OCI-LY7 (cell line): ENCODE results near the gene FAM193B. TPM values are rescaled to one million over a fixed set of nuclear protein-coding genes. Genes with fewer than 3 reads are reported as not detected.

ENCODE experiments used
- BruUV-seq: library from RNA; stranded (reverse); fragments of 400-500 nt; replicated peaks from 2 replicates; lab custom pipeline; 2021; lab: Mats Ljungman, UMichigan
- CTCF ChIA-PET: fragments of 300-600 bp; sonication (Branson Sonifier 250); formaldehyde crosslinking; loops from one replicate; lab custom pipeline; 2022; ENCODE audit warnings: antibody characterized with exemption; ENCODE audit not compliant: unreplicated experiment; lab: Charles Lee
- POLR2A ChIA-PET: fragments of 300-600 bp; sonication (Branson Sonifier 250); formaldehyde crosslinking; loops from one replicate; lab custom pipeline; 2022; ENCODE audit warnings: antibody characterized with exemption; lab: Charles Lee
- DNase-seq: peaks from one replicate; pipeline ENCODE4 v3.0.0-alpha.2; 2015; ENCODE audit warnings: low spot score
- H2AFZ ChIP-seq: fragments of 200-600 bp; sonication (generic), shearing (Covaris generic); 2 replicates; pipeline ENCODE4 v1.6.1; 2014; ENCODE audit warnings: mild to moderate bottlenecking, antibody characterized with exemption, low read length, moderate library complexity
- H3K27ac ChIP-seq: fragments of 200-600 bp; sonication (generic); 2 replicates; pipeline ENCODE4 v1.5.1; 2014; ENCODE audit warnings: mixed run types, low read depth, mild to moderate bottlenecking, moderate library complexity, low read length, inconsistent platforms; ENCODE audit not compliant: poor library complexity, severe bottlenecking
- H3K36me3 ChIP-seq: fragments of 200-600 bp; sonication (generic); 2 replicates; pipeline ENCODE4 v1.6.1; 2014; ENCODE audit warnings: mild to moderate bottlenecking, antibody characterized with exemption, low read length, moderate library complexity, mixed read lengths; ENCODE audit not compliant: insufficient read depth
- H3K4me1 ChIP-seq: fragments of 200-600 bp; sonication (generic); 2 replicates; pipeline ENCODE4 v1.5.1; 2014; ENCODE audit warnings: mild to moderate bottlenecking, low read length; ENCODE audit not compliant: insufficient read depth, poor library complexity, severe bottlenecking
- H3K4me2 ChIP-seq: fragments of 200-600 bp; sonication (generic); 2 replicates; pipeline ENCODE4 v1.6.1; 2014; ENCODE audit warnings: mild to moderate bottlenecking, low read length
- H3K4me3 ChIP-seq: fragments of 200-600 bp; sonication (generic); 2 replicates; pipeline ENCODE4 v1.5.1; 2014; ENCODE audit warnings: mild to moderate bottlenecking, low read depth, low read length; ENCODE audit not compliant: poor library complexity, severe bottlenecking
- H3K79me2 ChIP-seq: fragments of 200-600 bp; sonication (generic); 2 replicates; pipeline ENCODE4 v1.6.1; 2016; ENCODE audit warnings: low read depth, mild to moderate bottlenecking, low read length, moderate library complexity, mixed read lengths; ENCODE audit not compliant: insufficient read depth
- H3K9me2 ChIP-seq: fragments of 200-600 bp; sonication (generic); 2 replicates; pipeline ENCODE4 v1.6.1; 2016; ENCODE audit warnings: mild to moderate bottlenecking, low read length, mixed read lengths; ENCODE audit not compliant: insufficient read depth
- H3K9me3 ChIP-seq: fragments of 200-600 bp; sonication (generic); 2 replicates; pipeline ENCODE4 v1.6.1; 2014; ENCODE audit warnings: mild to moderate bottlenecking, mixed run types, low read length, mixed read lengths
- H4K20me1 ChIP-seq: fragments of 200-600 bp; sonication (generic); 2 replicates; pipeline ENCODE4 v1.6.1; 2014; ENCODE audit warnings: mild to moderate bottlenecking, antibody characterized with exemption, low read length, moderate library complexity, mixed read lengths; ENCODE audit not compliant: insufficient read depth
- EZH2phosphoT487 ChIP-seq: fragments of 200-600 bp; sonication (generic); IDR thresholded peaks from 2 replicates; pipeline ENCODE4 v1.6.1; 2018; ENCODE audit warnings: low read depth, borderline replicate concordance, mild to moderate bottlenecking, mixed run types, antibody characterized with exemption, low read length, moderate library complexity, mixed read lengths
- intact Hi-C: fragments of 100-400 bp; cut with micrococcal nuclease; formaldehyde crosslinking; loops from one replicate; pipeline ENCODE4 v1.10.0; 2022; ENCODE audit not compliant: unreplicated experiment
- total RNA-seq, 2 experiments: library from RNA; depleted of rRNA in 1 of 2; stranded (reverse); fragments of >200 nt in 1 of 2; shearing (Covaris generic) in 1 of 2; gene quantifications; 2 replicates each; pipeline ENCODE4 v1.2.3, GENCODE V29; 2014 to 2022
- TF ChIP-seq, protein P1 (sequence below): fragments of 200-600 bp; sonication (generic); conservative IDR thresholded peaks from 2 replicates; pipeline ENCODE4 v1.5.1; 2014; ENCODE audit warnings: mild to moderate bottlenecking, antibody characterized with exemption, low read length, moderate library complexity, mixed read lengths

Gene FAM193B
- total RNA-seq, 2 experiments from 2014 or later: 63.2 to 104 TPM

DNA sequence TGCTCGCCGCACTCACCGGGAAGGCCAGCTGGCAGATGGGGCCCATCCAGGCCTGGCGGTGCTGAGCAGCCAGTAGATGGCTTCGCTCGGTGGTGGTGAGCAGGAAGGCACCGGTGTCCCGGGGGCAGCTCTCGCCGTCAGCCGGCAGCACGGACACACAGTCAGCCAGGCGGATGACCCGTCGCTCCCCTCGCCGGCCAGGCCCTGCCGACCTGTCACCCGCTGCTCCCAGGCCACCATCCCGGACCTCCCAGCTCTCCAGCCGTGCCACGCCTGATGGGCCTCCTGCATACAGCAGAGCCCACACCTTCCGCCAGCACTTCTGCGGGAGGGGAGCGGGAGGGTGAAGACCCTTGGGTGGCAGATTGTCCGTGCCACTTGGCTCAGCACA is 46.1 kb downstream of the FAM193B start:
- H2AFZ ChIP-seq: no peak overlapping the region
- peaks cover 91% of the 10 kb centered on the region for H3K36me3 ChIP-seq
- DNase-seq: peak; percentile 50
- no peaks in the 10 kb centered on the region for H3K9me2 ChIP-seq
- intact Hi-C loops: loop anchor here (1.0 to 10.0 kb wide), 5 partner anchors 47 to 607 kb away; partner anchors contain the start of genes FAM193B, GRK6, MXD3 and N4BP3
- peak overlapping the region; percentile 77 for H3K4me3 ChIP-seq
- peak overlapping the region; percentile 95 for H3K27ac ChIP-seq
- CTCF ChIA-PET: interaction anchor here (0.6 to 1.9 kb wide), 7 partner anchors 8 to 98 kb away, joined by 3 to 5 read pairs (median 3); partner anchors contain the start of genes DDX41 and PDLIM7
- no peak for TF ChIP-seq EZH2phosphoT487
- TF ChIP-seq, protein P1, sequence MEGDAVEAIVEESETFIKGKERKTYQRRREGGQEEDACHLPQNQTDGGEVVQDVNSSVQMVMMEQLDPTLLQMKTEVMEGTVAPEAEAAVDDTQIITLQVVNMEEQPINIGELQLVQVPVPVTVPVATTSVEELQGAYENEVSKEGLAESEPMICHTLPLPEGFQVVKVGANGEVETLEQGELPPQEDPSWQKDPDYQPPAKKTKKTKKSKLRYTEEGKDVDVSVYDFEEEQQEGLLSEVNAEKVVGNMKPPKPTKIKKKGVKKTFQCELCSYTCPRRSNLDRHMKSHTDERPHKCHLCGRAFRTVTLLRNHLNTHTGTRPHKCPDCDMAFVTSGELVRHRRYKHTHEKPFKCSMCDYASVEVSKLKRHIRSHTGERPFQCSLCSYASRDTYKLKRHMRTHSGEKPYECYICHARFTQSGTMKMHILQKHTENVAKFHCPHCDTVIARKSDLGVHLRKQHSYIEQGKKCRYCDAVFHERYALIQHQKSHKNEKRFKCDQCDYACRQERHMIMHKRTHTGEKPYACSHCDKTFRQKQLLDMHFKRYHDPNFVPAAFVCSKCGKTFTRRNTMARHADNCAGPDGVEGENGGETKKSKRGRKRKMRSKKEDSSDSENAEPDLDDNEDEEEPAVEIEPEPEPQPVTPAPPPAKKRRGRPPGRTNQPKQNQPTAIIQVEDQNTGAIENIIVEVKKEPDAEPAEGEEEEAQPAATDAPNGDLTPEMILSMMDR: no peak
- no peaks in the 10 kb centered on the region for H4K20me1 ChIP-seq
- POLR2A ChIA-PET: interaction anchor here (0.9 to 4.3 kb wide), 10 partner anchors 8 to 198 kb away, joined by 3 to 24 read pairs (median 4); partner anchors contain the start of genes DDX41, PDLIM7 and RGS14
- no TSS peak for BruUV-seq
- peak overlapping the region; percentile 100 for H3K4me2 ChIP-seq
- H3K79me2 ChIP-seq: peaks cover 35% of the 10 kb centered on the region
- no peaks in the 10 kb centered on the region for H3K9me3 ChIP-seq
- peaks cover 73% of the 10 kb centered on the region for H3K4me1 ChIP-seq

DNA sequence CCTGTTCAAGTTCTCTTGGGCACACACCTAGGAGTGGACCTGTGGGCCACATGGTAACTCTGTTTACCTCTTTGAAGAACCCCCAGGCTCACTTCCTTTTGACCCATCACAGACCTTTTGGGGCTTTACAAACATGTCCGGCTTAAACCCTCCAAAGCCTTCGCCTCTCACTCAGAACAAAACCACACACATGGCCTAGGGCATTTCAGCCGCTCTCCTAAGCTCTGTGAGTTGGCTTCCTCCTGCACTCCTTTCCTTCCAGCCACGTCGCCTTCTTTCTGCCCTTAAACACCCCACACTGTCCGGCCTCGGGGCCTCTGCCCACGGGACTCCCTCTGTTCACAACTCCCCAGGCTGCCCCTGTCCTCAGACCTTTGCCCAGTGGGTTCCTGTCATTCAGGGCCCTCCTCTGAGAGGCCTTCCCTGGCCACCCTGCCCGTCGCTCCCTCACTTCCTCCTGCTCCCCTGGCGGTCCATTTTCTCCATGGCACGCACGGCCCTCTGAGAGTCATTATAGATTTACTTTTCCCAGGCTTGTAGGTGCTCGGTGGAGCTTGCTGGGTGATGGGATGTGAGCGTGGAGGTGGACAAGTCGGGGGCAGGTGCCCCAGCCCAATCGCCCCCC is 46.7 kb downstream of the FAM193B start:
- Histone ChIP-seq H3K79me2 (peaks cover 35% of the 10 kb centered on the region), H4K20me1 (no peaks in the 10 kb centered on the region), H3K4me3 (peak overlapping the region; percentile 77), H3K9me2 (no peaks in the 10 kb centered on the region), H3K4me1 (peaks cover 78% of the 10 kb centered on the region), H3K4me2 (peak overlapping the region; percentile 100), H3K36me3 (peaks cover 91% of the 10 kb centered on the region), H2AFZ (no peak overlapping the region), H3K27ac (peak overlapping the region; percentile 95), H3K9me3 (no peaks in the 10 kb centered on the region)
- no peak for TF ChIP-seq EZH2phosphoT487
- TF ChIP-seq, protein P1: peak; percentile 36; the same call in 1 of the 2 replicates
- ChIA-PET CTCF (interaction anchor here (0.8 to 1.4 kb wide), 3 partner anchors 9 to 98 kb away, joined by 3 read pairs; partner anchors contain the start of genes DDX41 and PDLIM7), POLR2A (interaction anchor here (1.2 to 4.3 kb wide), 7 partner anchors 8 to 150 kb away, joined by 3 to 24 read pairs (median 4); partner anchors contain the start of genes DDX41, PDLIM7 and RGS14)
- DNase-seq: peak; percentile 41
- intact Hi-C loops: loop anchor here (1.0 to 10.0 kb wide), 5 partner anchors 47 to 607 kb away; partner anchors contain the start of genes FAM193B, GRK6, MXD3 and N4BP3
- no TSS peak for BruUV-seq
